Stimulated activated memory B cell treated with anti-CD40 and anti-IgM and Interleukin-4, amounts not matched to agents 10 μg/mL and 1 μg/mL and 100 μg/mL, for 72 hours (primary cell): Measurements from ENCODE around the gene PDLIM5.

Experiments used
- ATAC-seq: fragments of 150-1000 bp; cut with Tn5 transposase; 2 replicates; pipeline ENCODE4 v1.10.0; 2021
- H3K27ac Mint-ChIP-seq: one replicate; pipeline ENCODE4 v1.8.0; 2022; ENCODE audit warnings: mild to moderate bottlenecking, mixed read lengths
- H3K27me3 Mint-ChIP-seq: one replicate; pipeline ENCODE4 v1.8.0; 2022; ENCODE audit warnings: mixed read lengths
- H3K36me3 Mint-ChIP-seq: one replicate; pipeline ENCODE4 v1.8.0; 2022; ENCODE audit warnings: mixed read lengths
- H3K4me1 Mint-ChIP-seq: one replicate; pipeline ENCODE4 v1.8.0; 2022; ENCODE audit warnings: mixed read lengths
- H3K4me3 Mint-ChIP-seq: one replicate; pipeline ENCODE4 v1.8.0; 2022; ENCODE audit warnings: mild to moderate bottlenecking, moderate library complexity, mixed read lengths
- H3K9me3 Mint-ChIP-seq: one replicate; pipeline ENCODE4 v1.8.0; 2022; ENCODE audit warnings: mixed read lengths

The PDLIM5 gene

GRCh38 chr4:94689155-94689860 is 237.6 kb downstream of the PDLIM5 start:
- ATAC-seq = no peak
- Mint-ChIP-seq H3K27ac (no peak overlapping the region), H3K4me3 (no peak overlapping the region), H3K4me1 (no peaks in the 10 kb centered on the region), H3K9me3 (no peaks in the 10 kb centered on the region), H3K27me3 (no peaks in the 10 kb centered on the region), H3K36me3 (no peaks in the 10 kb centered on the region)

- Mint-ChIP-seq H3K4me1 (no peaks in the 10 kb centered on the region), H3K4me3 (no peak overlapping the region), H3K27me3 (no peaks in the 10 kb centered on the region), H3K27ac (no peak overlapping the region), H3K9me3 (no peaks in the 10 kb centered on the region), H3K36me3 (no peaks in the 10 kb centered on the region)
- no peak for ATAC-seq
Measured at GRCh38 chr4:94690851-94691254, 239.1 kb downstream of the PDLIM5 start.

GRCh38 chr4:94691552-94691951 is 239.8 kb downstream of the PDLIM5 start:
- Mint-ChIP-seq H3K27me3 (no peaks in the 10 kb centered on the region), H3K36me3 (no peaks in the 10 kb centered on the region), H3K4me1 (no peaks in the 10 kb centered on the region)

GRCh38 chr4:94695384-94695783 is 243.6 kb downstream of the PDLIM5 start:
- Mint-ChIP-seq H3K4me1 (no peaks in the 10 kb centered on the region), H3K4me3 (no peak overlapping the region), H3K36me3 (no peaks in the 10 kb centered on the region), H3K27ac (no peak overlapping the region), H3K9me3 (no peaks in the 10 kb centered on the region), H3K27me3 (no peaks in the 10 kb centered on the region)
- no peak for ATAC-seq

More at GRCh38 chr4:94691552-94691951, 239.8 kb downstream of the PDLIM5 start:
- H3K9me3 Mint-ChIP-seq = no peaks in the 10 kb centered on the region
- peak; percentile 18 for ATAC-seq
- H3K4me3 Mint-ChIP-seq = no peak overlapping the region
- no peak overlapping the region for H3K27ac Mint-ChIP-seq

- H3K4me3 Mint-ChIP-seq = no peak overlapping the region
- H3K27ac Mint-ChIP-seq = no peak overlapping the region
- no peak for ATAC-seq
- H3K36me3 Mint-ChIP-seq = no peaks in the 10 kb centered on the region
- H3K27me3 Mint-ChIP-seq = no peaks in the 10 kb centered on the region
- H3K9me3 Mint-ChIP-seq = no peaks in the 10 kb centered on the region
- H3K4me1 Mint-ChIP-seq = no peaks in the 10 kb centered on the region
Measured at GRCh38 chr4:94698187-94698586, 246.4 kb downstream of the PDLIM5 start.

GRCh38 chr4:94700298-94700697 is 248.6 kb downstream of the PDLIM5 start:
- H3K9me3 Mint-ChIP-seq = no peaks in the 10 kb centered on the region
- H3K27me3 Mint-ChIP-seq = no peaks in the 10 kb centered on the region
- no peaks in the 10 kb centered on the region for H3K4me1 Mint-ChIP-seq
- H3K4me3 Mint-ChIP-seq = no peak overlapping the region
- H3K27ac Mint-ChIP-seq = no peak overlapping the region
- no peak for ATAC-seq
- no peaks in the 10 kb centered on the region for H3K36me3 Mint-ChIP-seq

- Mint-ChIP-seq H3K36me3 (no peaks in the 10 kb centered on the region), H3K27ac (no peak overlapping the region), H3K27me3 (no peaks in the 10 kb centered on the region), H3K4me1 (no peaks in the 10 kb centered on the region), H3K9me3 (peaks cover 3% of the 10 kb centered on the region), H3K4me3 (no peak overlapping the region)
- ATAC-seq = no peak
Measured at GRCh38 chr4:94701631-94702300, 250.0 kb downstream of the PDLIM5 start.

- Mint-ChIP-seq H3K4me1 (no peaks in the 10 kb centered on the region), H3K9me3 (peaks cover 4% of the 10 kb centered on the region), H3K36me3 (no peaks in the 10 kb centered on the region), H3K27ac (no peak overlapping the region), H3K27me3 (peaks cover 9% of the 10 kb centered on the region), H3K4me3 (no peak overlapping the region)
- no peak for ATAC-seq
Measured at GRCh38 chr4:94711635-94712034, 259.9 kb downstream of the PDLIM5 start.

- Mint-ChIP-seq H3K27me3 (peaks cover 26% of the 10 kb centered on the region), H3K27ac (no peak overlapping the region), H3K36me3 (no peaks in the 10 kb centered on the region), H3K9me3 (no peaks in the 10 kb centered on the region), H3K4me1 (no peaks in the 10 kb centered on the region), H3K4me3 (no peak overlapping the region)
- ATAC-seq = no peak
Measured at GRCh38 chr4:94714365-94715160, 262.8 kb downstream of the PDLIM5 start.

- Mint-ChIP-seq H3K4me1 (no peaks in the 10 kb centered on the region), H3K9me3 (no peaks in the 10 kb centered on the region), H3K27ac (no peak overlapping the region), H3K27me3 (peaks cover 29% of the 10 kb centered on the region), H3K36me3 (no peaks in the 10 kb centered on the region), H3K4me3 (no peak overlapping the region)
- ATAC-seq = no peak
Measured at GRCh38 chr4:94715726-94716125, 264.0 kb downstream of the PDLIM5 start.
